Erythroblast (primary cell): ENCODE data around the gene CTNNA2.

Source experiments
- GATA1 ChIP-seq: IDR thresholded peaks from 2 replicates; pipeline ENCODE4 v1.6.1; 2011; ENCODE audit warnings: low read depth, mild to moderate bottlenecking, control low read depth, low read length, moderate library complexity
- POLR2A ChIP-seq: IDR thresholded peaks from 2 replicates; pipeline ENCODE4 v1.6.1; 2011; ENCODE audit warnings: mild to moderate bottlenecking, low read length

GRCh38 chr2:80111185-80111584 is 598.3 kb downstream of the CTNNA2 start:
- TF ChIP-seq POLR2A (no peak), GATA1 (no peak)
